ENCODE data around the gene DDI2.

The DDI2 gene

DNA sequence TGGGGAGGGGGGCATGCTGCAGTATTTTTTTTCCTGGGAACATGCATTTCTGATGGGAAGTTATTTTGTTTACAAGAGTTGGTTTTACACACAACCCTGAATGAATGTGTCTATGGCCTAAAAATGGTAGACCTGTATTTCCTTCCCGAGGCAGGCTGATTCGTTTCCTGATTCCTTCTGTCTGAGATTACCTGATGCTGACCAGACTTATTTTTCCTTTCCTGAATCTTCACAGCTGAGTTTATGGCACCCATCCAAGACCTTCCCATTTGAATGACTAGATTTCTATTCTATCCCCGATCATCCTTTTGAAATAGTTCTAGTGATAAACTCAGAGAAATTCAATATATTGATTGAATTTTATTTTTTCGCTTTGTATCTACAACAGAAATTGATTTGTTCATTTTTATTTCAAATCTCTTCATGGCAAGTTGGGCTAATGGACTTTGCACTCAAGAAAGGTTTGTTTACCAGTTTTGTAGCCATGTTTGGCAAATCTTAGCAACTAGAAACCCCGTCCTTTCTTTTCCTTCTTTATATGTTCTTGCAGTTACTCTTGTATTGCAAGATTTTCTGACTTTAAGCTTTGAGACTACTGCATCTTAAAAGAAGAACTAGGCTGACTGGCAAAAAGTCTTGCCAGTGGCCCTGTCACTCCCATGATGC, 51.0 kb downstream of the DDI2 start:
- H3K4me3 ChIP-seq (ENCODE audit: low read depth, low read length) = no peak overlapping the region
- DNase-seq (ENCODE audit: low read depth, low spot score) = no peak
- in situ Hi-C loops (cut with HindIII; ENCODE audit: low sequenced_read_pairs) = no loop called here
- TF ChIP-seq, protein P1, sequence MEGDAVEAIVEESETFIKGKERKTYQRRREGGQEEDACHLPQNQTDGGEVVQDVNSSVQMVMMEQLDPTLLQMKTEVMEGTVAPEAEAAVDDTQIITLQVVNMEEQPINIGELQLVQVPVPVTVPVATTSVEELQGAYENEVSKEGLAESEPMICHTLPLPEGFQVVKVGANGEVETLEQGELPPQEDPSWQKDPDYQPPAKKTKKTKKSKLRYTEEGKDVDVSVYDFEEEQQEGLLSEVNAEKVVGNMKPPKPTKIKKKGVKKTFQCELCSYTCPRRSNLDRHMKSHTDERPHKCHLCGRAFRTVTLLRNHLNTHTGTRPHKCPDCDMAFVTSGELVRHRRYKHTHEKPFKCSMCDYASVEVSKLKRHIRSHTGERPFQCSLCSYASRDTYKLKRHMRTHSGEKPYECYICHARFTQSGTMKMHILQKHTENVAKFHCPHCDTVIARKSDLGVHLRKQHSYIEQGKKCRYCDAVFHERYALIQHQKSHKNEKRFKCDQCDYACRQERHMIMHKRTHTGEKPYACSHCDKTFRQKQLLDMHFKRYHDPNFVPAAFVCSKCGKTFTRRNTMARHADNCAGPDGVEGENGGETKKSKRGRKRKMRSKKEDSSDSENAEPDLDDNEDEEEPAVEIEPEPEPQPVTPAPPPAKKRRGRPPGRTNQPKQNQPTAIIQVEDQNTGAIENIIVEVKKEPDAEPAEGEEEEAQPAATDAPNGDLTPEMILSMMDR (IDR thresholded peaks at IDR 0.05; ENCODE audit: low read depth, low read length) = no peak

DNA sequence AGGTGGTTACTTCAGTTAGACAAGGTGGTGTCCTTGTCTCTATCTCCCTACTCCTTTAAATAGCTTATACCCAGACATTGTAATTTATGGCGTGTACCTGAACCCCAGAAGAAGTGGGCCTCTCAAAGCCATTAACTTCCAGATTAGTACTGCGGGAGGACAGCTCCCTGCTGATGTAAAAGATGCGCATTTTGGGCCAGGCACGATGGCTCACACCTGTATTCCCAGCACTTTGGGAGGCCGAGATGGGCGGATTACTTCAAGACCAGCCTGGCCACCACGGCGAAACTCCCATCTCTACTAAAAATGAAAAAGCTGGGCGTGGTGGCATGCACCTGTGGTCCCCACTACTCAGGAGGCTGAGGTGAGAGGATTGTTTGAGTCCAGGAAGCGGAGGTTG, 51.8 kb downstream of the DDI2 start:
- in situ Hi-C loops (cut with HindIII; ENCODE audit: low sequenced_read_pairs) = no loop called here
- no peak for DNase-seq (ENCODE audit: low read depth, low spot score)
- TF ChIP-seq, protein P1 (IDR thresholded peaks at IDR 0.05; ENCODE audit: low read depth, low read length) = no peak
- no peak overlapping the region for H3K4me3 ChIP-seq (ENCODE audit: low read depth, low read length)

- H3K4me3 ChIP-seq (ENCODE audit: low read depth, low read length) = no peak overlapping the region
- in situ Hi-C loops (cut with HindIII; ENCODE audit: low sequenced_read_pairs) = no loop called here
- TF ChIP-seq, protein P1 (IDR thresholded peaks at IDR 0.05; ENCODE audit: low read depth, low read length) = no peak
- no peak for DNase-seq (ENCODE audit: low read depth, low spot score)
Measured at GRCh38 chr1:15669864-15670263, 52.6 kb downstream of the DDI2 start.

DNA sequence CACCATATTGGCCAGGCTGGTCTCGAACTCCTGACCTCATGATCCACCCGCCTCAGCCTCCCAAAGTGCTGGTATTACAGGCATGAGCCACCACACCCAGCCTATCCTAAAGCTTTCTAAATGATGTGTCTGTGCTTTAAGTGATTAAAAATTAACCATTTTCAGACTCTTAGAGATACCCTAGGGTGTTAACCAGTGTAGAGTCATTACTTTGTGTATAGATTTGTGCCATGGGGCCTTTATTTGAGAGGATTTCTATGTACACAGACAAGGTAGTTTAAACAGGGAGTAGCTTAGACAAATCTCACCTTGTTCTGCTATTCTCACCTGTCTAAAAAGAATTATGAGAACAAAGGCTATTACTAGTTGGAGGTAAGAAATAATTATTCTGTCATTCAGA, 54.2 kb downstream of the DDI2 start:
- TF ChIP-seq, protein P1 (IDR thresholded peaks at IDR 0.05; ENCODE audit: low read depth, low read length) = no peak
- in situ Hi-C loops (cut with HindIII; ENCODE audit: low sequenced_read_pairs) = no loop called here
- DNase-seq (ENCODE audit: low read depth, low spot score) = no peak
- H3K4me3 ChIP-seq (ENCODE audit: low read depth, low read length) = no peak overlapping the region

DNA sequence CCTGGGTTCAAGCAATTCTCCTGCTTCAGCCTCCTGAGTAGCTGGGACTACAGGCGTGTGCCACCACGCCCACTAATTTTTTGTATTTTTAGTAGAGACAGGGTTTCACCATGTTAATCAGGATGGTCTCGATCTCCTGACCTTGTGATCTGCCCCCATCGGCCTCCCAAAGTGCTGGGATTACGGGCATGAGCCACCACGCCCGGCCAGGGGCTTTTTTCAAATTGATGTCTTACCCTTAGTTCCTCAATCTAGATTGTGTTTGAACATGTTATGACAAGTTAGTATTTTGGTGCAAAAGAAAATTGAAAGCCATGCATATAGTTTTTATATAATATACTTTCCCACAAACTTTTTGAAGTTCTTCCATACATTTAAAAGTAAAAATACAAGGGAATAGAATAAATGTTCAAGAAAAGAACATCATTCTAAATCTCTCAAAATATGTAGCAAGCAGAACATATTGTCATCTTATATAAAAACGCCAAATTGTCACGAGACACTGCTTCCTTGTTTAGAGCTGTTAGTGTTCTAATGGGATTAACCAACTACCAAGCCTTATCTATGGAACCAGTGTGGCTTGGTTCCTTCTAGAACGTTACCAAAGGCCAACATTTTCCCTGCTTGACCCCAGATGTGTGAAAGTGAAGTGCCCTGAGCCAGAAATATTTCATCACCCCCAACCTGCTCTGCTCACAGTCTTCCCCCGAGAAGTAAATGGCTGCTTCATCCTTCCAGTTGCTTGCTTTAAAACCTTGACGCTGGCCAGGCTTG, 57.3 kb downstream of the DDI2 start:
- TF ChIP-seq, protein P1 (IDR thresholded peaks at IDR 0.05; ENCODE audit: low read depth, low read length) = no peak
- H3K4me3 ChIP-seq (ENCODE audit: low read depth, low read length) = no peak overlapping the region
- in situ Hi-C loops (cut with HindIII; ENCODE audit: low sequenced_read_pairs) = no loop called here
- no peak for DNase-seq (ENCODE audit: low read depth, low spot score)

DNA sequence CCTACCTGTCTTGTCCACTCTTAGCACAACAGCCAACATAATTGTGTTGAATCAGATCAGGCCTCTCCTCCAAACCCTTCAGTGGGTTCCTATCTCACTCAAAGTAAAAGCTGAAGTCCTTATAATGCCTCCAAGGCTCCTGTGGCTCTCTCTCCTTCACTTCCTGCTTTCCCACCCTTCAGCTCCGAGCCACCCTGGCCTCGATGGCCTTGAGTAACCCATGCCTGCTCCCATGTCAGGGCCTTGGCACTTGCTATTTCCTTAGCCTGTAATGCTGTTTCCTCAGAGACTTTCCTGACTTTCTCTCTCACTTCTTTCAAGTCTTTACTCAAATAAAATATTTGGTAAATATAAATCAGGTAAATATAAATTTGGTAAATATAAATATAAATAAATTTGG, 58.8 kb downstream of the DDI2 start:
- H3K4me3 ChIP-seq (ENCODE audit: low read depth, low read length) = no peak overlapping the region
- TF ChIP-seq, protein P1 (IDR thresholded peaks at IDR 0.05; ENCODE audit: low read depth, low read length) = no peak
- in situ Hi-C loops (cut with HindIII; ENCODE audit: low sequenced_read_pairs) = no loop called here
- DNase-seq (ENCODE audit: low read depth, low spot score) = no peak
